ENCODE measurements around the gene CDK14.

The CDK14 gene

DNA sequence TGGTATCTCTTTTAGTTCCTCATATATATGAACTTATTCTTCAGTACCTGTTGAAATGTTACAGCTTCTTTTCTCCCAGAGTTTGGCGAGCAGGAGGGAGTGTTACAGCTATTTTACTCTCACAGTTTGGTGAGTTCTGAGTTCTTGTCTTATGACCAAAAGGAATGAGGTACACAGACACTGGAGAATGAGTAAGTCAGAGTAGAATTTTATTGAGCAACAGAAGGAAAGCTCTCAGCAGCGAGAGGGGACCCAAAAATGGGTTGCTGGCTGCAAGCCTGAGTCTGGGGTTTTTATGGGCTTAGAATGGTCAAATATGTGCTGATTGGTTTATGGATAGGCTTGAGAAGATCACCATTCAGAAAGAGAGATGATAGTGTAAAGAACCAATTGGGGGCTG is 175.2 kb downstream of the CDK14 start:
- Histone ChIP-seq H3K4me3 (ENCODE audit: low read length) (no peak overlapping the region), H3K4me1 (ENCODE audit: low read length) (peaks cover 47% of the 10 kb centered on the region), H3K4me2 (ENCODE audit: low read depth, low read length) (no peak overlapping the region), H3K9me3 (replicated peaks; ENCODE audit: insufficient read depth, low read length) (no peaks in the 10 kb centered on the region), H3K9me2 (replicated peaks; ENCODE audit: insufficient read depth, low read length) (no peaks in the 10 kb centered on the region), H3K27me3 (replicated peaks; ENCODE audit: insufficient read depth, low read length) (no peaks in the 10 kb centered on the region), H2AFZ (ENCODE audit: low read length) (no peak overlapping the region), H3K79me2 (ENCODE audit: low read length) (peaks cover 99% of the 10 kb centered on the region), H4K20me1 (ENCODE audit: insufficient read depth, low read length) (no peaks in the 10 kb centered on the region), H3K27ac (ENCODE audit: low read length) (no peak overlapping the region), H3K36me3 (replicated peaks; ENCODE audit: insufficient read depth, low read length) (peaks cover 17% of the 10 kb centered on the region), H3K9ac (ENCODE audit: low read length) (no peak overlapping the region), H3F3A (ENCODE audit: insufficient read depth, low read length) (peaks cover 21% of the 10 kb centered on the region)
- TF ChIP-seq, protein P1, sequence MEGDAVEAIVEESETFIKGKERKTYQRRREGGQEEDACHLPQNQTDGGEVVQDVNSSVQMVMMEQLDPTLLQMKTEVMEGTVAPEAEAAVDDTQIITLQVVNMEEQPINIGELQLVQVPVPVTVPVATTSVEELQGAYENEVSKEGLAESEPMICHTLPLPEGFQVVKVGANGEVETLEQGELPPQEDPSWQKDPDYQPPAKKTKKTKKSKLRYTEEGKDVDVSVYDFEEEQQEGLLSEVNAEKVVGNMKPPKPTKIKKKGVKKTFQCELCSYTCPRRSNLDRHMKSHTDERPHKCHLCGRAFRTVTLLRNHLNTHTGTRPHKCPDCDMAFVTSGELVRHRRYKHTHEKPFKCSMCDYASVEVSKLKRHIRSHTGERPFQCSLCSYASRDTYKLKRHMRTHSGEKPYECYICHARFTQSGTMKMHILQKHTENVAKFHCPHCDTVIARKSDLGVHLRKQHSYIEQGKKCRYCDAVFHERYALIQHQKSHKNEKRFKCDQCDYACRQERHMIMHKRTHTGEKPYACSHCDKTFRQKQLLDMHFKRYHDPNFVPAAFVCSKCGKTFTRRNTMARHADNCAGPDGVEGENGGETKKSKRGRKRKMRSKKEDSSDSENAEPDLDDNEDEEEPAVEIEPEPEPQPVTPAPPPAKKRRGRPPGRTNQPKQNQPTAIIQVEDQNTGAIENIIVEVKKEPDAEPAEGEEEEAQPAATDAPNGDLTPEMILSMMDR (IDR thresholded peaks at IDR 0.05; ENCODE audit: low read length): no peak
- TF ChIP-seq EZH2phosphoT487 (IDR thresholded peaks at IDR 0.05; ENCODE audit: low read length) (no peak), EZH2 (optimal IDR thresholded peaks at IDR 0.05; ENCODE audit: low read depth, low read length) (no peak)
- no peak for DNase-seq

DNA sequence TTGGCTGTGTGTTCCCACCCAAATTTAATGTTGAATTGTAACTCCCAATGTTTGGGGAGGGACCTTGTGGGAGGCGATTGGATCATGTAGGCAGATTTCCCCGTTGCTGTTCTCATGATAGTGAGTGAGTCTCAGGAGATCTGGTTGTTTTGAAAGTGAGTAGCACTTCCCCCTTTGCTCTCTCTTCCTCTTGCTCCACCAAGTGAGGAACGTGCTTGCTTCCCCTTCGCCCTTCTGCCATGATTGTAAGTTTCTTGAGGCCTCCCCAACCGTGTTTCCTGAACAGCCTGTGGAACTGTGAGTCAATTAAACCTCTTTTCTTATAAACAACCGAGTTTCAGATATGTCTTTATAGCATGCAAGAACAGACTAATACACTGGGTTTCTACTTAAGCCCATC is 176.3 kb downstream of the CDK14 start:
- peak overlapping the region; percentile 58; the same call in 1 of the 2 replicates for H3K27ac ChIP-seq (ENCODE audit: low read length)

DNA sequence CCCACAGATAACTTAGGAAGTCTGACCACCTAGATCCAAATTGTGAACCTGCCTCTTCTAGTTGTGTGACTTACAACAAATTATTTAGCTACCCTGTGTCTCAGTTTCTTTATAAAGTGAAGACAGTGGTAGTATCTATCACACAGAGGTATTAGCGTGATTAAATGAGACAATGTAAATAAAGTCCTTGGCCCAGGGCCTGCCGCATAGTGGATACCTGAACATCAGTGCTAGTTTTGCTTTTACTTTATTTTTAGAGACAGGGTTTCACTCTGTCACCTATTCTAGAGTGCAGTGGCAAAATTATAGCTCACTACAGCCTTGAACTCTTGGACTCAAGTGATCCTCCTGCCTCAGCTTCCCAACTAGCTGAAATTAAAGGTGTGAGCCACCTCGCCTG is 177.1 kb downstream of the CDK14 start:
- peaks cover 15% of the 10 kb centered on the region for H3K36me3 ChIP-seq (replicated peaks; ENCODE audit: insufficient read depth, low read length)
- H2AFZ ChIP-seq (ENCODE audit: low read length): no peak overlapping the region
- DNase-seq: peak; percentile 72
- H3K9me2 ChIP-seq (replicated peaks; ENCODE audit: insufficient read depth, low read length): no peaks in the 10 kb centered on the region
- 0 out of 2 replicates have a peak, but pooled peaks cover 3% of the 10 kb centered on the region for H4K20me1 ChIP-seq (ENCODE audit: insufficient read depth, low read length)
- H3K9ac ChIP-seq (ENCODE audit: low read length): no peak overlapping the region
- H3F3A ChIP-seq (ENCODE audit: insufficient read depth, low read length): peaks cover 37% of the 10 kb centered on the region
- peaks cover 64% of the 10 kb centered on the region for H3K4me1 ChIP-seq (ENCODE audit: low read length)
- TF ChIP-seq EZH2phosphoT487 (IDR thresholded peaks at IDR 0.05; ENCODE audit: low read length) (no peak), EZH2 (optimal IDR thresholded peaks at IDR 0.05; ENCODE audit: low read depth, low read length) (no peak)
- TF ChIP-seq, protein P1 (IDR thresholded peaks at IDR 0.05; ENCODE audit: low read length): no peak
- no peaks in the 10 kb centered on the region for H3K27me3 ChIP-seq (replicated peaks; ENCODE audit: insufficient read depth, low read length)
- no peaks in the 10 kb centered on the region for H3K9me3 ChIP-seq (replicated peaks; ENCODE audit: insufficient read depth, low read length)
- peak overlapping the region; percentile 58; the same call in 1 of the 2 replicates for H3K27ac ChIP-seq (ENCODE audit: low read length)
- peak overlapping the region; percentile 52 for H3K4me2 ChIP-seq (ENCODE audit: low read depth, low read length)
- H3K79me2 ChIP-seq (ENCODE audit: low read length): peaks cover 99% of the 10 kb centered on the region
- peak overlapping the region; percentile 4 for H3K4me3 ChIP-seq (ENCODE audit: low read length)

More for the DNA sequence above, 176.3 kb downstream of the CDK14 start:
- H3K79me2 ChIP-seq (ENCODE audit: low read length): peaks cover 99% of the 10 kb centered on the region
- no peak overlapping the region for H3K9ac ChIP-seq (ENCODE audit: low read length)
- no peak overlapping the region for H3K4me3 ChIP-seq (ENCODE audit: low read length)
- TF ChIP-seq EZH2 (optimal IDR thresholded peaks at IDR 0.05; ENCODE audit: low read depth, low read length) (no peak), EZH2phosphoT487 (IDR thresholded peaks at IDR 0.05; ENCODE audit: low read length) (no peak)
- TF ChIP-seq, protein P1 (IDR thresholded peaks at IDR 0.05; ENCODE audit: low read length): no peak
- H3K36me3 ChIP-seq (replicated peaks; ENCODE audit: insufficient read depth, low read length): peaks cover 17% of the 10 kb centered on the region
- no peaks in the 10 kb centered on the region for H3K9me2 ChIP-seq (replicated peaks; ENCODE audit: insufficient read depth, low read length)
- H4K20me1 ChIP-seq (ENCODE audit: insufficient read depth, low read length): 0 out of 2 replicates have a peak, but pooled peaks cover under 1% of the 10 kb centered on the region
- H3K4me2 ChIP-seq (ENCODE audit: low read depth, low read length): peak overlapping the region; percentile 52
- H3F3A ChIP-seq (ENCODE audit: insufficient read depth, low read length): peaks cover 32% of the 10 kb centered on the region
- H2AFZ ChIP-seq (ENCODE audit: low read length): no peak overlapping the region
- peak; percentile 11 for DNase-seq
- no peaks in the 10 kb centered on the region for H3K9me3 ChIP-seq (replicated peaks; ENCODE audit: insufficient read depth, low read length)
- peaks cover 59% of the 10 kb centered on the region for H3K4me1 ChIP-seq (ENCODE audit: low read length)
- H3K27me3 ChIP-seq (replicated peaks; ENCODE audit: insufficient read depth, low read length): no peaks in the 10 kb centered on the region
